Measurements from ENCODE around the gene BMP2K. TPM values are rescaled to one million over a fixed set of nuclear protein-coding genes. Genes with fewer than 3 reads are reported as not detected.

BMP2K gene
- total RNA-seq, 2 experiments from 2014 or later = 10.3 to 12.4 TPM

- Mint-ChIP-seq H3K36me3 (ENCODE audit: low read depth) (no peaks in the 10 kb centered on the region), H3K27me3 (peaks cover 11% of the 10 kb centered on the region), H3K9me3 (no peaks in the 10 kb centered on the region), H3K4me1 (ENCODE audit: low read depth) (no peaks in the 10 kb centered on the region), H3K27ac (no peak overlapping the region), H3K4me3 (no peak overlapping the region)
- DNase-seq (peak; percentile 26), ATAC-seq (peak; percentile 67)
- TF ChIP-seq CTCF (IDR thresholded peaks at IDR 0.05) = peak; percentile 81
- ChIA-PET CTCF (interaction anchor here (0.6 to 2.7 kb wide), 28 partner anchors 8 to 1268 kb away, joined by 3 to 13 read pairs (median 4); partner anchors contain the start of gene PAQR3), POLR2A (no interaction called here)
- intact Hi-C loops (cut with micrococcal nuclease) = loop anchor here (5.0 kb wide), 2 partner anchors 625 to 1260 kb away; no protein-coding TSS in a partner anchor
These were observed 175.8 kb downstream of the BMP2K start for GRCh38 chr4:78951862-78952472.

DNA sequence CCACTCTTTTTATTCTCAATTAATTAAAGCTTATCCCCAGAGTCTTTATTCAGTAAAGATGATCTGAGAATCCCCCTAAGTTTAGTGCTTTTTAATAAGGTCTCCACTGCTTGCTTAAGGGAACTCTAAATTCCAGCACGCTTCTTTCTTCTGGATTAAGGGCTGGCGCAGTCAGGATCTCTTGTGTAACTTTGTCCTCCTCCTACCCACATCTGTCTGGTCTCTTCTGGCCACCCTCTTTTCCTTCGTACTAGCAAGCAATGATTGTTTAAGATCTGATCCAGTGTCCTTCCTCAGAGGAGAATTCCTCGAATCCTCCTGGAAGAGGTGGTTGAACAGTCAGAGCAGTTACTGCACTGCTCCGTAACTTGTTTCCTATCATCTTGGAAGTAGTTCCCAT, 177.1 kb downstream of the BMP2K start:
- ATAC-seq (no peak), DNase-seq (no peak)
- ChIA-PET CTCF (interaction anchor here (0.8 to 2.7 kb wide), 15 partner anchors 9 to 1267 kb away, joined by 3 to 13 read pairs (median 5); partner anchors contain the start of gene PAQR3), POLR2A (no interaction called here)
- H3K27me3 Mint-ChIP-seq = peaks cover 5% of the 10 kb centered on the region
- no peaks in the 10 kb centered on the region for H3K4me1 Mint-ChIP-seq (ENCODE audit: low read depth)
- no peaks in the 10 kb centered on the region for H3K36me3 Mint-ChIP-seq (ENCODE audit: low read depth)
- intact Hi-C loops (cut with micrococcal nuclease) = loop anchor here (5.0 kb wide), 2 partner anchors 624 to 1259 kb away; no protein-coding TSS in a partner anchor
- no peak overlapping the region for H3K4me3 Mint-ChIP-seq
- H3K27ac Mint-ChIP-seq = no peak overlapping the region
- H3K9me3 Mint-ChIP-seq = no peaks in the 10 kb centered on the region
- no peak for TF ChIP-seq CTCF (IDR thresholded peaks at IDR 0.05)

- intact Hi-C loops (cut with micrococcal nuclease) = loop anchor here (5.0 kb wide), 2 partner anchors 623 to 1258 kb away; no protein-coding TSS in a partner anchor
- no peaks in the 10 kb centered on the region for H3K9me3 Mint-ChIP-seq
- H3K27me3 Mint-ChIP-seq = peaks cover 6% of the 10 kb centered on the region
- TF ChIP-seq CTCF (IDR thresholded peaks at IDR 0.05) = peak; percentile 50
- no peak overlapping the region for H3K27ac Mint-ChIP-seq
- ChIA-PET CTCF (interaction anchor here (0.8 to 2.7 kb wide), 6 partner anchors 10 to 1266 kb away, joined by 3 to 13 read pairs (median 10); partner anchors contain the start of gene PAQR3), POLR2A (no interaction called here)
- no peaks in the 10 kb centered on the region for H3K4me1 Mint-ChIP-seq (ENCODE audit: low read depth)
- no peaks in the 10 kb centered on the region for H3K36me3 Mint-ChIP-seq (ENCODE audit: low read depth)
- ATAC-seq = no peak
- H3K4me3 Mint-ChIP-seq = no peak overlapping the region
- DNase-seq = peak; percentile 13
These were observed 177.9 kb downstream of the BMP2K start for GRCh38 chr4:78953769-78954666.

- intact Hi-C loops (cut with micrococcal nuclease) = no loop called here
- Mint-ChIP-seq H3K4me3 (no peak overlapping the region), H3K27ac (no peak overlapping the region), H3K4me1 (ENCODE audit: low read depth) (no peaks in the 10 kb centered on the region), H3K27me3 (peaks cover 10% of the 10 kb centered on the region), H3K9me3 (no peaks in the 10 kb centered on the region), H3K36me3 (ENCODE audit: low read depth) (no peaks in the 10 kb centered on the region)
- no peak for ATAC-seq
- no peak for TF ChIP-seq CTCF (IDR thresholded peaks at IDR 0.05)
- ChIA-PET CTCF (no interaction called here), POLR2A (no interaction called here)
- no peak for DNase-seq
These were observed 180.8 kb downstream of the BMP2K start for GRCh38 chr4:78956975-78957374.

GRCh38 chr4:78960926-78961325, 184.8 kb downstream of the BMP2K start:
- H3K4me1 Mint-ChIP-seq (ENCODE audit: low read depth) = no peaks in the 10 kb centered on the region
- peaks cover 7% of the 10 kb centered on the region for H3K27me3 Mint-ChIP-seq

More at GRCh38 chr4:78960926-78961325, 184.8 kb downstream of the BMP2K start:
- intact Hi-C loops (cut with micrococcal nuclease) = no loop called here
- POLR2A ChIA-PET = no interaction called here
- no peak overlapping the region for H3K4me3 Mint-ChIP-seq
- CTCF ChIA-PET = no interaction called here
- TF ChIP-seq CTCF (IDR thresholded peaks at IDR 0.05) = no peak
- no peaks in the 10 kb centered on the region for H3K9me3 Mint-ChIP-seq
- DNase-seq (no peak), ATAC-seq (no peak)
- H3K27ac Mint-ChIP-seq = no peak overlapping the region
- H3K36me3 Mint-ChIP-seq (ENCODE audit: low read depth) = no peaks in the 10 kb centered on the region

Measured in activated CD8-positive, alpha-beta T cell treated with anti-CD3 and anti-CD28 coated beads for 36 hours (primary cell).